HG02571 (cell line): Measurements from ENCODE around the gene GRM7.
A peak's percentile ranks its signal among the peaks of the same experiment; 100 is the strongest.

Experiments used
- ATAC-seq: cut with Tn5 transposase; IDR thresholded peaks from one replicate; pipeline ENCODE4 v1.9.1; 2021; ENCODE audit warnings: mild to moderate bottlenecking, moderate library complexity; ENCODE audit not compliant: unreplicated experiment

GRM7 gene

GRCh38 chr3:7112523-7113056 lies 251.7 kb downstream of the GRM7 start:
- ATAC-seq = no peak

- no peak for ATAC-seq
Observed at GRCh38 chr3:7144697-7145308, 283.9 kb downstream of the GRM7 start.

GRCh38 chr3:7146529-7146928 lies 285.6 kb downstream of the GRM7 start:
- ATAC-seq = no peak

GRCh38 chr3:7158516-7158915 lies 297.6 kb downstream of the GRM7 start:
- ATAC-seq = no peak

GRCh38 chr3:7160689-7161088 lies 299.8 kb downstream of the GRM7 start:
- no peak for ATAC-seq

GRCh38 chr3:7166460-7166859 lies 305.5 kb downstream of the GRM7 start:
- no peak for ATAC-seq

GRCh38 chr3:7171493-7171892 lies 310.6 kb downstream of the GRM7 start:
- no peak for ATAC-seq

GRCh38 chr3:7172996-7173395 lies 312.1 kb downstream of the GRM7 start:
- no peak for ATAC-seq

- ATAC-seq = no peak
Observed at GRCh38 chr3:7188551-7188950, 327.6 kb downstream of the GRM7 start.

- no peak for ATAC-seq
Observed at GRCh38 chr3:7190095-7190494, 329.2 kb downstream of the GRM7 start.

- ATAC-seq = no peak
Observed at GRCh38 chr3:7193269-7193668, 332.4 kb downstream of the GRM7 start.

- ATAC-seq = no peak
Observed at GRCh38 chr3:7194071-7194835, 333.3 kb downstream of the GRM7 start.

- no peak for ATAC-seq
Observed at GRCh38 chr3:7195934-7196333, 335.0 kb downstream of the GRM7 start.

- no peak for ATAC-seq
Observed at GRCh38 chr3:7201784-7202183, 340.9 kb downstream of the GRM7 start.

GRCh38 chr3:7203969-7204847 lies 343.3 kb downstream of the GRM7 start:
- ATAC-seq = no peak

GRCh38 chr3:7204848-7205156 lies 343.9 kb downstream of the GRM7 start:
- no peak for ATAC-seq

- ATAC-seq = peak; percentile 32
Observed at GRCh38 chr3:7205535-7205934, 344.6 kb downstream of the GRM7 start.

GRCh38 chr3:7205962-7206361 lies 345.0 kb downstream of the GRM7 start:
- ATAC-seq = peak; percentile 63

GRCh38 chr3:7207125-7207524 lies 346.2 kb downstream of the GRM7 start:
- no peak for ATAC-seq

- ATAC-seq = no peak
Observed at GRCh38 chr3:7207928-7208327, 347.0 kb downstream of the GRM7 start.

- ATAC-seq = no peak
Observed at GRCh38 chr3:7209098-7209497, 348.2 kb downstream of the GRM7 start.

- no peak for ATAC-seq
Observed at GRCh38 chr3:7211740-7212139, 350.8 kb downstream of the GRM7 start.
